ENCODE data around the gene SPINT1. TPM values are rescaled to one million over a fixed set of nuclear protein-coding genes. Genes with fewer than 3 reads are reported as not detected.
A peak's percentile ranks its signal among the peaks of the same experiment; 100 is the strongest.

SPINT1 gene
- total and polyA plus RNA-seq, 7 experiments from 2014 or later: 1.00 to 8.9 (median 3.6) TPM

DNA sequence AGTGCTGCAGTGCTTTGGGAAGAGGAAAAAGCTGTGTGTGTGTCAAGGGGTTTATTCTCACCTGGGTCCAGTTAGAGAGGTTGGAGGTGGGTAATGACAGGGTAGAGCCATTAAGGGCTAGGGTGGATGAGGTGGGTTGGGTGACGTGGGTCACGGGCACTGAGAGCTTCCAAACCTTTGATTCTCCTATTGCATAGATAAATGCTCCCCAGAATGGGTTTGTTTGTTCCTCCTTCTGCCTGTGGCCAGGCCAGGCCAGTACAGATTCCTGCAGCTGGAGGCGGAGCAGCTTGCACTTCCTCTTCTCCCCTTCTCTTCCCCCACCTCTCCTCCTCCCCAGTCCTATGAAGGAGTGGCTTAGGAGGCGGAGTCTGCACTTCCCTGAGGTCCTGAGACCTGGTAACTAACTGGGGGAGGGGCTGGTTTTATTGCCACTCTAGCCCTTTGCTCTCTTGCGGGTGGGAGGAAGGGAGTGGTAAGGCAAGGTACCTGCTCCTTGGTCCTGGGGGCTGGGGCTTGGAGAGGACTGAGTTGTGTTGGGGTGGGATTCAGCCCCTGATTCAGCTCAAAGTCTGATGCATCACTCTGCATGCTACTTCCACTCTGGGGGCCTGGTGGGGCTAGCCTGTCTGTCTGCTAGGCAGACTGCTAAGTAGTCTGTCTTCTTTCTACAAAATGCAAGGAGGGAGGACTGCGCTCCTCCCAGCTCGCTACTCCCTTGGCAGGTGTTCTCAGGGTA lies 3.5 kb downstream of the SPINT1 start:
- Mint-ChIP-seq H3K4me3 (peak overlapping the region in 7 of 10 donors; percentile 6 to 68 (median 28)), H3K27me3 (peaks cover 0 to 19% (median 4%) of the 10 kb centered on the region in 5 donors), H3K27ac (peak overlapping the region in 6 of 9 donors; percentile 9 to 68 (median 34)), H3K9me3 (no peaks in the 10 kb centered on the region), H3K36me3 (peaks cover 0 to 3% (median 0%) of the 10 kb centered on the region in 5 donors), H3K4me1 (peaks cover 12 to 38% (median 32%) of the 10 kb centered on the region in 7 donors)
- no peak overlapping the region for H3K27ac ChIP-seq (ENCODE audit: low read depth, low read length)
- intact Hi-C loops (cut with micrococcal nuclease): no loop called here
- peaks cover 0 to 3% of the 10 kb centered on the region in 2 donors for H3K27me3 ChIP-seq (ENCODE audit: control insufficient read depth in 2 of 2, insufficient read depth in 2 of 2, low read length in 2 of 2)
- DNase-seq (no peak), ATAC-seq (peak; percentile 85)
- ChIA-PET CTCF (interaction anchor here (1.7 kb wide), 1 partner anchor 10 kb away, joined by 10 read pairs; no protein-coding TSS in a partner anchor), POLR2A (no interaction called here)
- no peaks in the 10 kb centered on the region for H3K9me3 ChIP-seq (ENCODE audit: control insufficient read depth in 2 of 3, low read length in 3 of 3)
- H3K4me1 ChIP-seq (ENCODE audit: control insufficient read depth in 2 of 2, insufficient read depth in 2 of 2, low read length in 2 of 2): peaks cover 0 to 15% of the 10 kb centered on the region in 2 donors
- no peaks in the 10 kb centered on the region for H3K36me3 ChIP-seq (ENCODE audit: control insufficient read depth in 2 of 3, insufficient read depth in 3 of 3, low read length in 3 of 3)
- H3K4me3 ChIP-seq (ENCODE audit: low read length): no peak overlapping the region

DNA sequence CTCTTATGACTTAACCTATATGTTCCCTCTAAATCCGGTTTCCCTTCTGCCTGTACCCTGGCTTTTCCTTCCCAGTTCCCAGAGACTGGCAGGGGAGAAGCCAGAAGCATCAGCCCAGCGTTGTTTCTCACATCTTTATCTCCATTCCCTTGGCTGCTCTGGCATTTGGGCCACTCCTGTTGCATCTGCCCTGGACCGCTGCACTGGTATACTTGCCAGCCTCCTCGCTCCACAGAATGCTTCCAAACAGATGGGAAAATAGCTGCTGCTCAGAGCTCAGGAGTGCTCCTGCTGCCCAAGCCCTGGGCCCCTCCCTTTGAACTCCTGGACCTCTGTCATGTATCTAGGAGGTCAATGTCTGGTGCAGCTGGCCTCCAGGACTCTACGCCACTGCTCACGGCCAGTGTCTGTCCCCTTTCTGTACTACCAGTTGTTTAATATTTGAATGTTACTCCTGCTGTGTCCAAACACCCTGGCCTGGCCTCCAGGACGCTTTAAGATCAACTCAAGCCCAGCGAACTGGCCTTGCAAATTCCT lies 6.8 kb downstream of the SPINT1 start:
- no peak overlapping the region for H3K4me3 Mint-ChIP-seq
- CTCF ChIA-PET: no interaction called here
- POLR2A ChIA-PET: interaction anchor here (0.6 kb wide), 1 partner anchor 273 kb away, joined by 5 read pairs; no protein-coding TSS in a partner anchor
- H3K27me3 Mint-ChIP-seq: peaks cover 0 to 1% (median 0%) of the 10 kb centered on the region in 5 donors
- no peak for ATAC-seq
- H3K4me1 Mint-ChIP-seq: peaks cover 7 to 26% (median 23%) of the 10 kb centered on the region in 7 donors
- Histone ChIP-seq H3K27ac (ENCODE audit: low read depth, low read length) (no peak overlapping the region), H3K4me1 (ENCODE audit: control insufficient read depth in 2 of 2, insufficient read depth in 2 of 2, low read length in 2 of 2) (peaks cover 0 to 10% of the 10 kb centered on the region in 2 donors), H3K4me3 (ENCODE audit: low read length) (no peak overlapping the region), H3K9me3 (ENCODE audit: control insufficient read depth in 2 of 3, low read length in 3 of 3) (no peaks in the 10 kb centered on the region), H3K36me3 (ENCODE audit: control insufficient read depth in 2 of 3, insufficient read depth in 3 of 3, low read length in 3 of 3) (no peaks in the 10 kb centered on the region), H3K27me3 (ENCODE audit: control insufficient read depth in 2 of 2, insufficient read depth in 2 of 2, low read length in 2 of 2) (no peaks in the 10 kb centered on the region)
- no peaks in the 10 kb centered on the region for H3K36me3 Mint-ChIP-seq
- H3K27ac Mint-ChIP-seq: no peak overlapping the region
- no peak for DNase-seq
- no peaks in the 10 kb centered on the region for H3K9me3 Mint-ChIP-seq
- intact Hi-C loops (cut with micrococcal nuclease): no loop called here

DNA sequence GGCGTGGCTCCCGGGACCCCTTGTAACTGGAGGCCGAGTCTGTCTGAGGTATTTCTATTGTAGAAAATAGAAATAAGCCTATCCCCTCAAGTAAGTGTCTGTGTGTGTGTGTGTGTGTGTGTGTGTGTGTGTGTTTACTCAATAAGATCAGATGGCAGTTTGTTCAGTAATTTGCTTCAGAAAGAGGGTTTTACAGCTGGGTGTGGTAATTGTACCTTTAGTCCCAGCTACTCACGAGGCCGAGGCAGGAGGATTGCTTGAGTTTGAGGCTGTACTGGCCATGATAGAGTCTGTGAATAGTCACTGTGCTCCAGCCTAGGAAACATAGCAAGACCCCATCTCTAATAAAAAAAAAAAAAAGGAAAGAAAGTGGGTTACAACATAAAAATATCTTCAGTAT lies 8.7 kb downstream of the SPINT1 start:
- POLR2A ChIA-PET: interaction anchor here (0.7 kb wide), 2 partner anchors 37 to 55 kb away, joined by 3 read pairs; no protein-coding TSS in a partner anchor
- Mint-ChIP-seq H3K4me1 (peaks cover 7 to 12% (median 10%) of the 10 kb centered on the region in 7 donors), H3K36me3 (peaks cover 0 to 3% (median 0%) of the 10 kb centered on the region in 5 donors), H3K9me3 (no peaks in the 10 kb centered on the region), H3K27me3 (no peaks in the 10 kb centered on the region), H3K4me3 (no peak overlapping the region), H3K27ac (peak overlapping the region in 2 of 9 donors; percentile 3 to 22)
- no peak overlapping the region for H3K27ac ChIP-seq (ENCODE audit: low read depth, low read length)
- H3K4me3 ChIP-seq (ENCODE audit: low read length): no peak overlapping the region
- intact Hi-C loops (cut with micrococcal nuclease): no loop called here
- H3K27me3 ChIP-seq (ENCODE audit: control insufficient read depth in 2 of 2, insufficient read depth in 2 of 2, low read length in 2 of 2): no peaks in the 10 kb centered on the region
- no peaks in the 10 kb centered on the region for H3K36me3 ChIP-seq (ENCODE audit: control insufficient read depth in 2 of 3, insufficient read depth in 3 of 3, low read length in 3 of 3)
- DNase-seq (no peak), ATAC-seq (no peak)
- H3K9me3 ChIP-seq (ENCODE audit: control insufficient read depth in 2 of 3, low read length in 3 of 3): no peaks in the 10 kb centered on the region
- peaks cover 0 to under 1% of the 10 kb centered on the region in 2 donors for H3K4me1 ChIP-seq (ENCODE audit: control insufficient read depth in 2 of 2, insufficient read depth in 2 of 2, low read length in 2 of 2)
- CTCF ChIA-PET: interaction anchor here (0.7 kb wide), 1 partner anchor 480 kb away, joined by 3 read pairs; the partner anchor contains the start of genes NUSAP1 and OIP5

DNA sequence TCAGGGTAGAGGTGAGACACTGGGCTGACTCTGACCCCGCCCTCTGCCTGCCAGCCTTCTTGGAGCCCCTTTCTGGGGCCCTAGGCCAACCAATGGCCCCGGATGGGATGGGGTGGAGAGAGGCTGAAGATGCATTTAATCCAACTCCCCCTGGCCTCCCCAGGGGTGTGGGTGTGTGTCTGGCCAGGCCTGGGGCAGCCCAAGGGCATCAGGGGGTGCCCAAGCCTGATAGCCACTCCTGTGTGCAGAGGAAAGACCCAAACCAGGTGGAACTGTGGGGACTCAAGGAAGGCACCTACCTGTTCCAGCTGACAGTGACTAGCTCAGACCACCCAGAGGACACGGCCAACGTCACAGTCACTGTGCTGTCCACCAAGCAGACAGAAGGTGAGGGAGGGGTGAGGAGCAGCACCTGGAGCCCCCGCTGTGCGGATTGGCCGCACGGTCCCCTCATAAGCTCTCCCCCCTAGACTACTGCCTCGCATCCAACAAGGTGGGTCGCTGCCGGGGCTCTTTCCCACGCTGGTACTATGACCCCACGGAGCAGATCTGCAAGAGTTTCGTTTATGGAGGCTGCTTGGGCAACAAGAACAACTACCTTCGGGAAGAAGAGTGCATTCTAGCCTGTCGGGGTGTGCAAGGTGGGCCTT lies 9.5 kb downstream of the SPINT1 start:
- POLR2A ChIA-PET: interaction anchor here (0.7 kb wide), 1 partner anchor 54 kb away, joined by 3 read pairs; no protein-coding TSS in a partner anchor
- no peak for DNase-seq
- peaks cover 0 to 8% (median 5%) of the 10 kb centered on the region in 7 donors for H3K4me1 Mint-ChIP-seq
- no peak overlapping the region for H3K27ac Mint-ChIP-seq
- no peaks in the 10 kb centered on the region for H3K9me3 ChIP-seq (ENCODE audit: control insufficient read depth in 2 of 3, low read length in 3 of 3)
- no peaks in the 10 kb centered on the region for H3K4me1 ChIP-seq (ENCODE audit: control insufficient read depth in 2 of 2, insufficient read depth in 2 of 2, low read length in 2 of 2)
- H3K27ac ChIP-seq (ENCODE audit: low read depth, low read length): no peak overlapping the region
- no peaks in the 10 kb centered on the region for H3K27me3 Mint-ChIP-seq
- no peaks in the 10 kb centered on the region for H3K36me3 ChIP-seq (ENCODE audit: control insufficient read depth in 2 of 3, insufficient read depth in 3 of 3, low read length in 3 of 3)
- peaks cover 0 to 3% (median 0%) of the 10 kb centered on the region in 5 donors for H3K36me3 Mint-ChIP-seq
- CTCF ChIA-PET: interaction anchor here (0.7 kb wide), 1 partner anchor 479 kb away, joined by 3 read pairs; the partner anchor contains the start of genes NUSAP1 and OIP5
- no peak for ATAC-seq
- H3K4me3 Mint-ChIP-seq: no peak overlapping the region
- no peaks in the 10 kb centered on the region for H3K27me3 ChIP-seq (ENCODE audit: control insufficient read depth in 2 of 2, insufficient read depth in 2 of 2, low read length in 2 of 2)
- H3K4me3 ChIP-seq (ENCODE audit: low read length): no peak overlapping the region
- no peaks in the 10 kb centered on the region for H3K9me3 Mint-ChIP-seq
- intact Hi-C loops (cut with micrococcal nuclease): no loop called here

DNA sequence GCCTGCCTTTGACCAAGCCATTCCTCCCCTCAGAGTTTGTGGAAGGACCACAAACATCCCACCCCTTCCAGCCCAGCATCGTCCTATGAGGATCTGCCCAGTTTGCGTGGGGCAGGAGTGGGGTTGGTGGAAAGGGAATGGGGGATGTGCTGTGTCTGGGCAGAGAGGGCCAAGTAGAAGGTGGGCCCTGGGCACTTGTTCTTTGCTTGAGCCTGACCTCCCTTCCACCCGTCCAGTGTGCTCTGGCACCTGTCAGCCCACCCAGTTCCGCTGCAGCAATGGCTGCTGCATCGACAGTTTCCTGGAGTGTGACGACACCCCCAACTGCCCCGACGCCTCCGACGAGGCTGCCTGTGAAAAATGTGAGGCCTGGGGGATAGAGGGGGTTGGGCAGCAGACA lies 10.3 kb downstream of the SPINT1 start:
- Histone ChIP-seq H3K36me3 (ENCODE audit: control insufficient read depth in 2 of 3, insufficient read depth in 3 of 3, low read length in 3 of 3) (no peaks in the 10 kb centered on the region), H3K4me1 (ENCODE audit: control insufficient read depth in 2 of 2, insufficient read depth in 2 of 2, low read length in 2 of 2) (no peaks in the 10 kb centered on the region), H3K27ac (ENCODE audit: low read depth, low read length) (no peak overlapping the region), H3K9me3 (ENCODE audit: control insufficient read depth in 2 of 3, low read length in 3 of 3) (no peaks in the 10 kb centered on the region), H3K4me3 (ENCODE audit: low read length) (no peak overlapping the region), H3K27me3 (ENCODE audit: control insufficient read depth in 2 of 2, insufficient read depth in 2 of 2, low read length in 2 of 2) (no peaks in the 10 kb centered on the region)
- H3K36me3 Mint-ChIP-seq: peaks cover 0 to 3% (median 0%) of the 10 kb centered on the region in 5 donors
- no peak overlapping the region for H3K27ac Mint-ChIP-seq
- H3K4me1 Mint-ChIP-seq: peaks cover 0 to 13% (median 8%) of the 10 kb centered on the region in 7 donors
- H3K9me3 Mint-ChIP-seq: no peaks in the 10 kb centered on the region
- DNase-seq: no peak
- intact Hi-C loops (cut with micrococcal nuclease): no loop called here
- H3K4me3 Mint-ChIP-seq: no peak overlapping the region
- CTCF ChIA-PET: interaction anchor here (1.4 kb wide), 1 partner anchor 38 kb away, joined by 3 read pairs; no protein-coding TSS in a partner anchor
- POLR2A ChIA-PET: no interaction called here
- no peaks in the 10 kb centered on the region for H3K27me3 Mint-ChIP-seq
- no peak for ATAC-seq

DNA sequence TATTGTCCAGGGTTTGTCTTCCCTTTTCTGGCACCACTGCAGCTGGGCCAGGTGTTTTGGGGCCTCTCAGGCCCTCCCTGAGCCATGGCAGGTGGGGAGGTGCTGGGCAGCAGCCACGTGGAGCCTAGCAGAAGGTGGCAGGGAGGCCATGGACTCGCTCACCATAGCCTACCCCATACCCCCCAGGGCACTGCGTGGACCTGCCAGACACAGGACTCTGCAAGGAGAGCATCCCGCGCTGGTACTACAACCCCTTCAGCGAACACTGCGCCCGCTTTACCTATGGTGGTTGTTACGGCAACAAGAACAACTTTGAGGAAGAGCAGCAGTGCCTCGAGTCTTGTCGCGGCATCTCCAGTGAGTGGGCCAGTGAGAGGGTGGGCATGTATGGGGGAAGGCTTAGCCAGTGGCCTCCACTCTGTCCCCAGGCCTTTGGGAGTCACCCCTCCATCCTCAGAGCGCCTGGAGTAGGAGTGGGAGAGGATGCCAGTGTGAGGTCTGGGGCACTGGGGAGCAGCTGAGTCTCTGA lies 11.9 kb downstream of the SPINT1 start:
- Histone ChIP-seq H3K4me1 (ENCODE audit: control insufficient read depth in 2 of 2, insufficient read depth in 2 of 2, low read length in 2 of 2) (no peaks in the 10 kb centered on the region), H3K36me3 (ENCODE audit: control insufficient read depth in 2 of 3, insufficient read depth in 3 of 3, low read length in 3 of 3) (no peaks in the 10 kb centered on the region), H3K4me3 (ENCODE audit: low read length) (no peak overlapping the region), H3K27ac (ENCODE audit: low read depth, low read length) (no peak overlapping the region), H3K9me3 (ENCODE audit: control insufficient read depth in 2 of 3, low read length in 3 of 3) (no peaks in the 10 kb centered on the region), H3K27me3 (ENCODE audit: control insufficient read depth in 2 of 2, insufficient read depth in 2 of 2, low read length in 2 of 2) (no peaks in the 10 kb centered on the region)
- H3K27me3 Mint-ChIP-seq: no peaks in the 10 kb centered on the region
- H3K27ac Mint-ChIP-seq: no peak overlapping the region
- CTCF ChIA-PET: interaction anchor here (3.4 to 6.0 kb wide), 3 partner anchors 17 to 49 kb away, joined by 15 to 101 read pairs (median 47); partner anchors contain the start of genes RHOV and VPS18
- ATAC-seq (no peak), DNase-seq (no peak)
- POLR2A ChIA-PET: interaction anchor here (1.5 to 1.9 kb wide), 2 partner anchors 18 to 36 kb away, joined by 3 to 6 read pairs; partner anchors contain the start of gene RHOV
- no peak overlapping the region for H3K4me3 Mint-ChIP-seq
- no peaks in the 10 kb centered on the region for H3K9me3 Mint-ChIP-seq
- H3K4me1 Mint-ChIP-seq: peaks cover 0 to 18% (median 13%) of the 10 kb centered on the region in 7 donors
- H3K36me3 Mint-ChIP-seq: peaks cover 0 to 3% (median 0%) of the 10 kb centered on the region in 5 donors
- intact Hi-C loops (cut with micrococcal nuclease): no loop called here
